ENCODE results near the gene MCMBP.
A peak's percentile ranks its signal among the peaks of the same experiment; 100 is the strongest.

Gene MCMBP

DNA sequence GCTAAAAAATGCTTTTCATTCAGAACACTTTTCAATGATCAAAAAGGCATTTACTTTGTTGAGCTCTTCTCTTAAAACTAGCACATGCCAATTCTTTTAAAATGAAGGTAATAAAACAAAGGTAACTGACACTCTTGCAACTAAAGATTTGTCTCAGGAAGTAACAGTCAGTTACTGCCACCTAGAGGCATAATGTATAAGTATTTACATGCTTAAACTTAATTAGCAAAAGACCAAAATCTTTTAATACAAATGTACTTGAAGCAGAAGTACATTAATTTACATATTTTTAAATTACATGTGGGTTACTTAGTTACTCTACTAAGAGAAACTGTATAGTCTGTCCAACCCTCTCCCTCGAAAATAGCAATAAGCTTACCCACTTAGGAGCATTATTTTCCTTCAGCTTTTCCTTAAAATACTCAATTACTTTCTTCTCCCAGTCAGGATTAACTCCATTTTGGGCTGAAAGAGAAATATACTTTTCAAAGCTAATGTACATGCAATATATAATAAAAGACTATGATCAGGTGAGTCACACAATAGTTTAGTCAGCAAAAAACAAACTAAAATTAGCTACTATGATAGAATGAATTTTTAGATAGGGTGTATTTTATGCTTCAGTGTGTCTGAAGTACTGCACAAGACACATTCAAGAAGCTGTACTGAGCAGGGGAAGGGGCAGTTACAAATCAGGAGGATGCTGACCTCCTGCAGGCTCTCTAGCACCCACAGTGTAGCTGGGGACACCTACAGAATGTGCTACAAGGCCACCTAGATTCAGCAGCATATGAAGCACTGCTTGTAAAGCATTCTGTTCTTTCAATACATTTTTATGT, 13.0 kb downstream of the MCMBP start:
- TF ChIP-seq, protein P1, sequence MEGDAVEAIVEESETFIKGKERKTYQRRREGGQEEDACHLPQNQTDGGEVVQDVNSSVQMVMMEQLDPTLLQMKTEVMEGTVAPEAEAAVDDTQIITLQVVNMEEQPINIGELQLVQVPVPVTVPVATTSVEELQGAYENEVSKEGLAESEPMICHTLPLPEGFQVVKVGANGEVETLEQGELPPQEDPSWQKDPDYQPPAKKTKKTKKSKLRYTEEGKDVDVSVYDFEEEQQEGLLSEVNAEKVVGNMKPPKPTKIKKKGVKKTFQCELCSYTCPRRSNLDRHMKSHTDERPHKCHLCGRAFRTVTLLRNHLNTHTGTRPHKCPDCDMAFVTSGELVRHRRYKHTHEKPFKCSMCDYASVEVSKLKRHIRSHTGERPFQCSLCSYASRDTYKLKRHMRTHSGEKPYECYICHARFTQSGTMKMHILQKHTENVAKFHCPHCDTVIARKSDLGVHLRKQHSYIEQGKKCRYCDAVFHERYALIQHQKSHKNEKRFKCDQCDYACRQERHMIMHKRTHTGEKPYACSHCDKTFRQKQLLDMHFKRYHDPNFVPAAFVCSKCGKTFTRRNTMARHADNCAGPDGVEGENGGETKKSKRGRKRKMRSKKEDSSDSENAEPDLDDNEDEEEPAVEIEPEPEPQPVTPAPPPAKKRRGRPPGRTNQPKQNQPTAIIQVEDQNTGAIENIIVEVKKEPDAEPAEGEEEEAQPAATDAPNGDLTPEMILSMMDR (IDR thresholded peaks at IDR 0.05; ENCODE audit: poor library complexity, severe bottlenecking) = peak; percentile 87
- Histone ChIP-seq H3K36me3 (ENCODE audit: low read depth) (peaks cover 56% of the 10 kb centered on the region), H3K27me3 (ENCODE audit: insufficient read depth, poor library complexity, severe bottlenecking) (no peaks in the 10 kb centered on the region), H3K4me3 (ENCODE audit: severe bottlenecking) (no peak overlapping the region), H3K4me1 (ENCODE audit: insufficient read depth, poor library complexity, severe bottlenecking) (peaks cover 3% of the 10 kb centered on the region), H3K27ac (ENCODE audit: poor library complexity, severe bottlenecking) (no peak overlapping the region), H3K9me3 (ENCODE audit: severe bottlenecking) (no peaks in the 10 kb centered on the region)
- no peak for DNase-seq (ENCODE audit: low spot score)
- peak; percentile 33; the same call in 1 of the 3 replicates for ATAC-seq (ENCODE audit: low read depth)

DNA sequence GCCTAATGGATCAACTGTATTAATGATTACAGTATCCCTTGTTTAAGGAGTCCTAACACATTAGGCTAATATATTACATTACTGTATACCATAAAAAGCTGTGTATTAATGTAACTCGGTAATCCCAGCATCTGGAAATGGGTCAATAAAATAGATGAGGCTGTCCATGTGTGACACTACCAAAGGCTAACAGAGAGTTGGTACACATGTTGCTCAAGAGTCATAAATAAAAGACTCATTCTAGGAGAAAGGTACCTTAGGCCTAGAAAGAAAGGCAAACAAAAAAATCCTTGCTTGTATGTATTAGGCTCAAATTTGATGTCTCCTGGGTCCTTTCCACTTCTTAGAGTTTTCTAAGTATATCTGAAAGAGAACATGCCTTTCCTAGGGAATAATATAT, 14.6 kb downstream of the MCMBP start:
- Histone ChIP-seq H3K4me1 (ENCODE audit: insufficient read depth, poor library complexity, severe bottlenecking) (peaks cover 3% of the 10 kb centered on the region), H3K4me3 (ENCODE audit: severe bottlenecking) (no peak overlapping the region), H3K27me3 (ENCODE audit: insufficient read depth, poor library complexity, severe bottlenecking) (no peaks in the 10 kb centered on the region), H3K36me3 (ENCODE audit: low read depth) (peaks cover 68% of the 10 kb centered on the region), H3K27ac (ENCODE audit: poor library complexity, severe bottlenecking) (no peak overlapping the region), H3K9me3 (ENCODE audit: severe bottlenecking) (no peaks in the 10 kb centered on the region)
- no peak for DNase-seq (ENCODE audit: low spot score)
- no peak for ATAC-seq (ENCODE audit: low read depth)
- TF ChIP-seq, protein P1 (IDR thresholded peaks at IDR 0.05; ENCODE audit: poor library complexity, severe bottlenecking) = no peak

DNA sequence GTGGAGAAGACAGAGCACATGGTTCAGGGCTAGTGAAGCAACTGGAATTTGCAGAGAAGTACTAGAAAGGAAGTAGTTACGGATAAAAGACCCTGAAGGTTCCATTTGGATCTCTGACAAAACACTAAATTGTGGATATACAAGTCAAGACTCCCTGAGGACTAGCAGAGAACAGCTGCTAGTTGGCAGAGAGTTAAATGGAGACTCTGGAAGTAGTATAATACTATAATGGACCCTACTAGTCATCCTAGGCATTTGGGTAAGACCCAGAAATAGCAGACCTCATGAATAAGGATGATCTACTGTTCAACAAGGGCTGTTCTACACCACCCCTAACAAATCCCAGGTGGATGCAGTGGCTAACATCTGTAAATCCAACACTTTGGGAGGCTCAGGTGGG, 19.1 kb downstream of the MCMBP start:
- Histone ChIP-seq H3K4me3 (ENCODE audit: severe bottlenecking) (no peak overlapping the region), H3K36me3 (ENCODE audit: low read depth) (peaks cover 95% of the 10 kb centered on the region), H3K4me1 (ENCODE audit: insufficient read depth, poor library complexity, severe bottlenecking) (peaks cover 18% of the 10 kb centered on the region), H3K9me3 (ENCODE audit: severe bottlenecking) (no peaks in the 10 kb centered on the region), H3K27me3 (ENCODE audit: insufficient read depth, poor library complexity, severe bottlenecking) (no peaks in the 10 kb centered on the region), H3K27ac (ENCODE audit: poor library complexity, severe bottlenecking) (no peak overlapping the region)
- no peak for ATAC-seq (ENCODE audit: low read depth)
- TF ChIP-seq, protein P1 (IDR thresholded peaks at IDR 0.05; ENCODE audit: poor library complexity, severe bottlenecking) = no peak
- DNase-seq (ENCODE audit: low spot score) = no peak

DNA sequence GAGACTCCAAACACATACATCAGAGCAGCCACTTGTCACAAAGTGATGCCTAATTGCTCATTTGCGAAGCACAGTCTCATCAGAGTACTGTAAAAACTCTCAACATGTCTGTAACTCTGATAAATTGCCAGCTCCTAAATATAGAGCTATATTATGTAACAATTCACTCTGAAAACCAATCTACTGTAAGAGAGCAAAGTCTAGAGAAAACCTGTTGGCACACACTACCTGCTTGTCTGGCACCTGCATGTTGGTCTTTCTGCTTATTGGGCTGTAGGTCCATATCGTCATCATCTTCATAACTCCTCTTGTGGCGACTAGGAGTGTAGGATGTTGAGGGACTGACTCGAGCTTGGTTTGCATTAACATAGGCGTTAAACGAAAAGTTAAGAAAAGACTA, 19.8 kb downstream of the MCMBP start:
- Histone ChIP-seq H3K4me1 (ENCODE audit: insufficient read depth, poor library complexity, severe bottlenecking) (peaks cover 18% of the 10 kb centered on the region), H3K27me3 (ENCODE audit: insufficient read depth, poor library complexity, severe bottlenecking) (no peaks in the 10 kb centered on the region), H3K4me3 (ENCODE audit: severe bottlenecking) (no peak overlapping the region), H3K27ac (ENCODE audit: poor library complexity, severe bottlenecking) (no peak overlapping the region), H3K9me3 (ENCODE audit: severe bottlenecking) (no peaks in the 10 kb centered on the region), H3K36me3 (ENCODE audit: low read depth) (peaks cover 95% of the 10 kb centered on the region)
- DNase-seq (ENCODE audit: low spot score) = no peak
- TF ChIP-seq, protein P1 (IDR thresholded peaks at IDR 0.05; ENCODE audit: poor library complexity, severe bottlenecking) = no peak
- no peak for ATAC-seq (ENCODE audit: low read depth)

DNA sequence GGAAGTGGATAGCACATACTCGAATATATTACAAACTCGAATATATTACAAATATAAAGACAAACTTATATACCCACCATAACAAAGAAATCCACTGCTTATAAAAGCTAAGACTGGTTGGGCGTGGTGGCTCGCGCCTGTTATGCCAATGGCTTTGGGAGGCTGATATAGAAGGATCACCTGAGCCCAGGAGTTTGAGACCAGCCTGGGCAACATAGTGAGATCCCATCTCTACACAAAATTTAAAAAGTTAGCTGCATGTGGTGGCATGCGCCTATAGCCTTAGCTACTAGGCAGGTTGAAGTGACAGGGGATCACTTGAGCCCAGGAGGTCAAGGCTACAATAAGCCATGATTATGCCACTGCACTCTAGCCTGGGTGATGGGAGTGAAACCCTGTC, 20.4 kb downstream of the MCMBP start:
- H3K9me3 ChIP-seq (ENCODE audit: severe bottlenecking) = no peaks in the 10 kb centered on the region
- no peak for ATAC-seq (ENCODE audit: low read depth)
- H3K27ac ChIP-seq (ENCODE audit: poor library complexity, severe bottlenecking) = no peak overlapping the region
- no peaks in the 10 kb centered on the region for H3K27me3 ChIP-seq (ENCODE audit: insufficient read depth, poor library complexity, severe bottlenecking)
- TF ChIP-seq, protein P1 (IDR thresholded peaks at IDR 0.05; ENCODE audit: poor library complexity, severe bottlenecking) = no peak
- DNase-seq (ENCODE audit: low spot score) = no peak
- H3K4me3 ChIP-seq (ENCODE audit: severe bottlenecking) = no peak overlapping the region
- peaks cover 18% of the 10 kb centered on the region for H3K4me1 ChIP-seq (ENCODE audit: insufficient read depth, poor library complexity, severe bottlenecking)
- peaks cover 95% of the 10 kb centered on the region for H3K36me3 ChIP-seq (ENCODE audit: low read depth)
